HG03342 (cell line): Measurements from ENCODE around the gene EVA1B.

ENCODE experiments used
- ATAC-seq: cut with Tn5 transposase; IDR thresholded peaks from one replicate; pipeline ENCODE4 v1.9.1; 2021; ENCODE audit warnings: mild to moderate bottlenecking, moderate library complexity; ENCODE audit not compliant: unreplicated experiment

EVA1B gene

GRCh38 chr1:36320767-36321118, 2.7 kb downstream of the EVA1B start:
- no peak for ATAC-seq

DNA sequence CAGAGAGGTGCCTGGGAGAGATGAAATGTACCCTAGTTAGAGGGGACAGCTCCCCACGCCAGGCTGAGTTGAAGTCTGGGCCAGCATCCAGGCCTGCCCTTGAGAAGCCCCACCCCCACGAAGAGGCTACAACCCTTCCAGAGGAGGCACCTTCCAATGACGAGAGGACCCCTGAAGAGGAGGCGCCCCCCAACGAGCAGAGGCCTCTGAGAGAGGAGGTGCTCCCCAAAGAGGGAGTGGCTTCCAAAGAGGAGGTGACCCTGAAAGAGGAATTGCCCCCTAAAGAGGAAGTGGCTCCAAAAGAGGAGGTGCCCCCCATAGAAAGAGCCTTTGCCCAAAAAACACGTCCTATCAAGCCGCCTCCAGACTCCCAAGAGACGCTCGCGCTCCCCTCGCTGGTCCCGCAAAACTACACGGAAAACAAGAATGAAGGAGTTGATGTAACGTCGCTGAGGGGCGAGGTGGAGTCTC, 3.1 kb downstream of the EVA1B start:
- no peak for ATAC-seq

GRCh38 chr1:36309397-36309796, 14.0 kb downstream of the EVA1B start:
- no peak for ATAC-seq

DNA sequence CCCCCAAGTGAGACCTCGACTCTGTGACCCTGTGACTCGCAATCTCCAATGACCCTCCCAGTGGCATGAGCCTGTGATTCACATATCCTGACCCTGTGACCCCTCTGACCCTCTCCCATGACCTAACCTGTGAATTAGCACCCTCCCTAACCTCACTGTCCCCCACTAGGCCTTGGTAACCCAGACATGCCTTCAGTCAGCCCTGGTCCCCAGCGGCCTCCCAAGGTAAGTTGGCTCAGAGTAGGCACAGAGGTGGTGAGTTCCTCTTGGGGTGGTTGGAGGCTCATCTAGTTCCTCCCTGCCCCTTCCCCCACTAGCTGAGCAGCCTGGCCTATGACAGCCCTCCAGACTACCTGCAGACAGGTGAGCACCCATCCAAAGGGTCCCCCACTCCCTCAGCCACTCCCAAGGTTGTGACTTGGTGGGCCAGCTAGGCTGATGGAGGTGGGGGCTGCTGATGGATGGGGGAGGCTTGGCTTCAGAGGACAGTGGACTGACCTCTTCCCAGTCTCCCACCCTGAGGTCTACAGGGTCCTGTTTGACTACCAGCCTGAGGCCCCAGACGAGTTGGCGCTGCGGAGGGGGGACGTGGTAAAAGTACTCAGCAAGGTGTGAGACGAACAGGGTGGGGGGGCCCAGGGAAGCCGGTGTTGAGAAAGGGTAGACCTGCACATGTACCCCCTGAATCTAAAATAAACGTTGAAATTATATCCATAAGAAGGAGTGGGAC, 15.7 kb downstream of the EVA1B start:
- no peak for ATAC-seq

DNA sequence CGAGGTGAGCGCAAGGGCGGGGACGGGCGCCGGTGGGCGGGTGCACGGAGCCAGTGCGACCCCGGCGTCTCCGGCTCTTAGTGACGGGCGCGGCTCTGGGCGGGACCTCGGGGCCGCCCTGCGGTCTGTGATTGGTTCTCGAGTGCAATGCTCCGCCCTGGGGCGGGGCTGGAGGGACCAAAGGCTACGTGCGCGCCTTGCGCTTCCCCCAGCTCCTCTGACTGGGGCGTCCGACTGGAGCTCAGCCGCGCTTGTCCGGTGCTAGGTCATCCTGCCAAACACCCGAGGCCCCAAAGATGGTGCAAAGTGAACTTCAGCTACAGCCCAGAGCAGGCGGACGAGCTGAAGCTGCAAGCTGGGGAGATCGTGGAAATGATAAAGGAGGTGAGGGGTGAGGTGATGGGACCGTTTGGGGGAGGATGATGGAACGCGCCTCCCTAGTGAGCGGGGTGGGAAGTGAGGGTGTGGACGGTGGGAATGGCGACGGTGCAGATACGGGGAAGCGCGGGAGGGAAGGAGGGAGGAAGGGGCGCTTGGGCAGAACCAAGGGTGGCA, 16.5 kb downstream of the EVA1B start:
- peak; percentile 97 for ATAC-seq

DNA sequence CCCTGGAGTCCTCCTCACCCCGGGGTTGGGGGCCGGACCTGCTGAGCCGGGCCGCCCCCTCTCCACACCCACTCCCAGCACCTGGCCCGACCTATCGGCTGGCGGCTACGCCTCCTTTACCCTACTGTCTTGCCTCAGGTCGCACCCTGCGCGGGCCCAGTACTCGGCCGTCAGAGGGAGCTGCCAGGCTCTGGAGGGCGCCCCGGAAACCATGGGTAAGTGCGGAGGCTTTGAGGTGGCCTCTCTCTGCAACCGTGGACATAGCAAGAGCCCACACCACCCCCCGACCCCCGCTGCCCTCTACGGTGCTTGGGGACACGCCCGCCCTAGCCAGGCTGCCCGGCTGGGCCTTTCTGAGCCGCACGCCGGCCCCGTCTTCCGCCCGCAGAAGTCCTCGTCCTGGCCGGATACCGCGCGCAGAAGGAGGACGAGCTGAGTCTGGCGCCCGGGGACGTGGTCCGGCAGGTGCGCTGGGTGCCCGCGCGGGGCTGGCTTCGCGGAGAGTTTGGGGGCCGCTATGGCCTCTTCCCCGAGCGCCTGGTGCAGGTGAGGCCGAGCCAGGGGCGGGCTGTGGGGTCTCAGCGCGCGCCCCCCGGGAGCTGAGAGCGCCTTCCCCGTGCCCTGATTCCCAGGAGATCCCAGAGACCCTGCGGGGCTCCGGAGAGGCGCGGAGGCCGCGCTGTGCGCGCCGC, 17.1 kb downstream of the EVA1B start, which contains the start of gene SH3D21:
Gene SH3D21 (plus strand): TSS at position 159 of the 692 bp plus-strand sequence. CDS start 53 bp downstream, at position 212.
- peak; percentile 28 for ATAC-seq

- ATAC-seq = no peak
These were observed 17.6 kb downstream of the EVA1B start for GRCh38 chr1:36305915-36306209.

GRCh38 chr1:36304970-36305914, 18.2 kb downstream of the EVA1B start:
- ATAC-seq = no peak

- no peak for ATAC-seq
These were observed 18.9 kb downstream of the EVA1B start for GRCh38 chr1:36304521-36304920.

DNA sequence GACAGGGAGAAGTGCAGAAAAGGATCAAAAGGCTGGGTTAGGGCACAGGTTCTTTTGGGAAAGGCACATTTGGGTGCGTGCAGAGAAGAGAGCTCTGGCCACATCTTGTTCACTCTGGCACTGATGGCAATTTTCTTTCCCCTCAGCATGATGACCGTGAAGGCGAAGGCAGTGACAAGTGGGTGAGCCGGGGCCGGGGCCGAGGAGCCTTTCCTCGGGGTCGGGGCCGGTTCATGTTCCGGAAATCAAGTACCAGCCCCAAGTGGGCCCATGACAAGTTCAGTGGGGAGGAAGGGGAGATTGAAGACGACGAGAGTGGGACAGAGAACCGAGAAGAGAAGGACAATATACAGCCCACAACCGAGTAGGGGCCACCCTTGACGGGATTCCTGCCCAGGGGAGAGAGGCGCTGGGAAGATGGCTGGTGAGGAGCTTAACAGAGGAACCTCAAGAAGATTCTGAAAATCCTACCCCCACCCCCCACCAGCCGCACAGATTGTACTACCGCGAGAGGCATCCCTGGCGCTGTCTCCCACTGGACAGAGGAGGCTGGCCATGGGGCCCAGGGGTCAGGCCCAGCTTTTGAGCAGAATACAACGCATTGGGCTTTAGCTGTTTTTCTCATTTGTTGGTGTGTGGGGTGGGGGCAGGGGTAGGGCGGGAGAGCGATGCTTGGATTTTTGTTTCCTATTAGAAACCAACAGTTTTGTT, 19.6 kb downstream of the EVA1B start:
- no peak for ATAC-seq

- ATAC-seq = no peak
These were observed 20.2 kb downstream of the EVA1B start for GRCh38 chr1:36303244-36303643.

GRCh38 chr1:36301220-36301619, 22.2 kb downstream of the EVA1B start:
- ATAC-seq = no peak

DNA sequence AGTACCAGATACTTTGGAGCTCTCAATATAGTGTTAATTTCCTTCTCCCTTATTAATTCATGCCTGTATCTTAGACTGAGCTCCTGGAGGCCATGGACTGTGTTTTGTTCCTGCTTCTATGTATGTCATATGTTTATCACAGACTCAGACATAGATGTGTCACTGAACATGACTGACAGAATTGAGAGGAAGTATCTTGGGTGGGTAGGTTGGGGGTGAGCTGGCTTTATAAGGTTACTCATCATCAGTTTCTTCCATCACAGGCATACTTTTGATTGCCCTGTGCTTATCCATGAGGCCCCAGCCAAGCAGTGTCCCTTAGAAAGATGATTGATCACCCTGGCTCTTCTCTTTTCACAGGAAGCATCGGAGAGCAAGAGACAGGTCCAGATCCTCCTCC, 22.9 kb downstream of the EVA1B start:
- ATAC-seq = no peak

DNA sequence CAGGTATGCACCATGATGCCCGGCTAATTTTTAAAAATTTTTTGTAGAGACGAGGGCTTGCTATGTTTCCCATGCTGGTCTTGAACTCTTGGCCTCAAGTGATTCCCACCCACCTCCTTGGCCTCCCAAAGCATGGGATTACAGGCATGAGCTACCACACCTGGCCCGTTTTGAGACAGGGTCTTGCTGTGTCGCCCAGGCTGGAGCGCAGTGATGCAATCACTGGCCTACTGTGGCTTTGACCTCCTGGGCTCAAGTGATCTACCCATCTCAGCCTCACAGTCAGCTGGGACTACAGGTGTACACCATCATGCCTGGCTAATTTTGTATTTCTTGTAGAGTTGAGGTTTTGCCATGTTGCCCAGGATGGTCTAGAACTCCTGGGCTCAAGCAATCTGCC, 24.8 kb downstream of the EVA1B start:
- ATAC-seq = no peak

- ATAC-seq = no peak
These were observed 26.4 kb downstream of the EVA1B start for GRCh38 chr1:36297062-36297461.

DNA sequence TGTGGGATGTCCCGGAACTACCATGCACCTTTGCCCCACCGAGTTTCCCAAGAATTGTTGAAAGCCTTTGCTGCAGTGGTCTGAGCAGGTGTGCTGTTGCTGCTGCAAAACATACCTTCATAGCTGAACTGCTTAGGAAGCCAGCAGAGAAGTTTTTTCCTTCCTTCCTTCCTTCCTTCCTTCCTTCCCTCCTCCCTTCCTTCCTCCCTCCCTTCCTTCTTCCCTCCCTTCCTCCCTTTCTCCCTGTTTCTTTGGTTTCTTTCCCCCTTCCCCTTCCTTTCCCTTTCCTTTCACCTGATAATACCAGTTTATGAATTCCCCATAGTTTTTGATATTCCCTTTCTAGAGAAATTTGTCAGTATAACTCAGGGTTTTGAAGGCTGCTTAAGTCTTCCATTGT, 28.1 kb downstream of the EVA1B start:
- no peak for ATAC-seq

GRCh38 chr1:36287595-36287994, 35.9 kb downstream of the EVA1B start:
- ATAC-seq = no peak

DNA sequence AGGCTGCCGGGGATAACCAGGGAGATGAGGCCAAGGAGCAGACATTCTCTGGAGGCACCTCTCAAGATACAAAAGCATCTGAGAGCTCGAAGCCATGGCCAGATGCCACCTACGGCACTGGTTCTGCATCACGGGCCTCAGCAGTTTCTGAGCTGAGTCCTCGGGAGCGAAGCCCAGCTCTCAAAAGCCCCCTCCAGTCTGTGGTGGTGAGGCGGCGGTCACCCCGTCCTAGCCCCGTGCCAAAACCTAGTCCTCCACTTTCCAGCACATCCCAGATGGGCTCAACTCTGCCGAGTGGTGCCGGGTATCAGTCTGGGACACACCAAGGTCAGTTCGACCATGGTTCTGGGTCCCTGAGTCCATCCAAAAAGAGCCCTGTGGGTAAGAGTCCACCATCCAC, 36.6 kb downstream of the EVA1B start:
- no peak for ATAC-seq

- ATAC-seq = no peak
These were observed 37.9 kb downstream of the EVA1B start for GRCh38 chr1:36285443-36286101.

- no peak for ATAC-seq
These were observed 38.9 kb downstream of the EVA1B start for GRCh38 chr1:36284517-36284916.
